ENCODE measurements around the gene ALPK1. TPM values are rescaled to one million over a fixed set of nuclear protein-coding genes. Genes with fewer than 3 reads are reported as not detected.
"Not testable (repeated sequence)": the region's sequence is repeated elsewhere in the genome, so short reads cannot be mapped to it uniquely, and the experiment has no call there.

Gene ALPK1
- total and polyA plus RNA-seq, 2 donors: 11.8 to 34.0 TPM

GRCh38 chr4:112448306-112449132 is 151.3 kb downstream of the ALPK1 start:
- no peak for DNase-seq (ENCODE audit: extremely low spot score)
- WGBS: 60% methylated on average over 8 of the region's 8 CpGs

DNA sequence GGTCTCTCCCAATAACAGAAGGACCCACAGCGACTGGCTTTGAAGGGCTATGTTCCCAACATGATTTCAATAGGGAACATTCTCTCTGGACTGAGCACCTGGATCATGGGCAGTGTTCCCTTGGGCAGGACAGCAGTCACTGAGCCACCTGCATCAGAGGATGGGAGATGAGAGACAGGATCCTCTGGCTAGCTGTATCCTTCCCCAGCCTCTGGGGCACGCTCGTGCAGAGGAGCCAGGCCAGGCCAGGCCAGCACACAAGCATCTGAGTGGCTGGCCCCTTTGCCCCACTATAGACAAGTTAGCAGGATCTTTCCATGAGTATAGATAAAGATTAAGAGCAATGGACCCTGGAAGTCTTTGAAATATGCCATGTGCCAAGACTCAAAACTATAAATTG is 152.5 kb downstream of the ALPK1 start:
- Histone ChIP-seq H3K4me1 (ENCODE audit: insufficient read depth) (no peaks in the 10 kb centered on the region), H3K4me3 (ENCODE audit: low read depth, low read length) (no peak overlapping the region), H3K36me3 (ENCODE audit: insufficient read depth) (no peaks in the 10 kb centered on the region), H3K27ac (ENCODE audit: low read depth) (no peak overlapping the region)
- DNase-seq (ENCODE audit: extremely low spot score): no peak
- WGBS: 91% methylated on average over 3 of the region's 3 CpGs

More at GRCh38 chr4:112448306-112449132, 151.3 kb downstream of the ALPK1 start:
- H3K27ac ChIP-seq (ENCODE audit: low read depth): no peak overlapping the region
- no peak overlapping the region for H3K4me3 ChIP-seq (ENCODE audit: low read depth, low read length)
- H3K36me3 ChIP-seq (ENCODE audit: insufficient read depth): no peaks in the 10 kb centered on the region
- H3K4me1 ChIP-seq (ENCODE audit: insufficient read depth): no peaks in the 10 kb centered on the region

- Histone ChIP-seq H3K27ac (ENCODE audit: low read depth) (no peak overlapping the region), H3K4me3 (ENCODE audit: low read depth, low read length) (no peak overlapping the region), H3K36me3 (ENCODE audit: insufficient read depth) (no peaks in the 10 kb centered on the region), H3K4me1 (ENCODE audit: insufficient read depth) (no peaks in the 10 kb centered on the region)
- WGBS: 77% methylated on average over 4 of the region's 4 CpGs
- no peak for DNase-seq (ENCODE audit: extremely low spot score)
These were observed 153.9 kb downstream of the ALPK1 start for GRCh38 chr4:112451104-112451503.

- Histone ChIP-seq H3K27ac (ENCODE audit: low read depth) (no peak overlapping the region), H3K4me1 (ENCODE audit: insufficient read depth) (no peaks in the 10 kb centered on the region), H3K36me3 (ENCODE audit: insufficient read depth) (no peaks in the 10 kb centered on the region), H3K4me3 (ENCODE audit: low read depth, low read length) (no peak overlapping the region)
- 66% methylated on average over 4 of the region's 4 CpGs for WGBS
- DNase-seq (ENCODE audit: extremely low spot score): no peak
These were observed 154.7 kb downstream of the ALPK1 start for GRCh38 chr4:112451831-112452230.

DNA sequence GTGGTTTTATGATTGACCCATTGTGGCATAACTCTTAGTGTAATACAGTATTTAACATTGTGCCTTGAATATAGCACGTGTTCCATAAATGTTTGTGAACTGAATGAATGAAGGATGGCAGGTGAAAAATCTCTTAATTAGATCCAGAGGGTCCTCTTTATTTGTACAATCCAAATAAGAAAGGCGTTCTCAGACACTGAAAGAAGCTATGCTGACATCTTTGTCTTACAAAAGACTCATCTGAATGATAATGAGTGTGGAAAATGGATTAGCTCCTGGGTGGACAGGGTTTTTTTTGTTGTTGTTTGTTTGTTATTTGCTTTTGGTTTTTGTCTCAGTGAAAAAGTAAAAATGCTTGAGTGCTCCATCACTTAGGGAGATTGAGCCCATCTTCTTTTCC is 156.2 kb downstream of the ALPK1 start:
- Histone ChIP-seq H3K4me1 (ENCODE audit: insufficient read depth) (no peaks in the 10 kb centered on the region), H3K36me3 (ENCODE audit: insufficient read depth) (no peaks in the 10 kb centered on the region), H3K4me3 (ENCODE audit: low read depth, low read length) (no peak overlapping the region), H3K27ac (ENCODE audit: low read depth) (no peak overlapping the region)
- DNase-seq (ENCODE audit: extremely low spot score): no peak
- WGBS: 53% methylated on average over 2 of the region's 2 CpGs

GRCh38 chr4:112472318-112472717 is 175.1 kb downstream of the ALPK1 start:
- no peak for DNase-seq (ENCODE audit: extremely low spot score)
- Histone ChIP-seq H3K27ac (ENCODE audit: low read depth) (no peak overlapping the region), H3K4me1 (ENCODE audit: insufficient read depth) (no peaks in the 10 kb centered on the region)

GRCh38 chr4:112473985-112474384 is 176.8 kb downstream of the ALPK1 start:
- no peaks in the 10 kb centered on the region for H3K36me3 ChIP-seq (ENCODE audit: insufficient read depth)
- no peak for DNase-seq (ENCODE audit: extremely low spot score)
- no peaks in the 10 kb centered on the region for H3K4me1 ChIP-seq (ENCODE audit: insufficient read depth)
- no peak overlapping the region for H3K27ac ChIP-seq (ENCODE audit: low read depth)
- 91% methylated on average over 2 of the region's 2 CpGs for WGBS
- no peak overlapping the region for H3K4me3 ChIP-seq (ENCODE audit: low read depth, low read length)

More at GRCh38 chr4:112472318-112472717, 175.1 kb downstream of the ALPK1 start:
- Histone ChIP-seq H3K36me3 (ENCODE audit: insufficient read depth) (no peaks in the 10 kb centered on the region), H3K4me3 (ENCODE audit: low read depth, low read length) (no peak overlapping the region)

GRCh38 chr4:112485930-112486329 is 188.8 kb downstream of the ALPK1 start:
- no peak for DNase-seq (ENCODE audit: extremely low spot score)
- WGBS: 61% methylated on average over 5 of the region's 5 CpGs
- H3K36me3 ChIP-seq (ENCODE audit: insufficient read depth): no peaks in the 10 kb centered on the region
- no peak overlapping the region for H3K27ac ChIP-seq (ENCODE audit: low read depth)
- no peak overlapping the region for H3K4me3 ChIP-seq (ENCODE audit: low read depth, low read length)
- H3K4me1 ChIP-seq (ENCODE audit: insufficient read depth): no peaks in the 10 kb centered on the region

GRCh38 chr4:112490808-112491207 is 193.6 kb downstream of the ALPK1 start:
- not testable (repeated sequence) for H3K36me3 ChIP-seq (ENCODE audit: insufficient read depth); H3K4me3 ChIP-seq (ENCODE audit: low read depth, low read length); H3K4me1 ChIP-seq (ENCODE audit: insufficient read depth); H3K27ac ChIP-seq (ENCODE audit: low read depth); DNase-seq (ENCODE audit: extremely low spot score)
- WGBS: 83% methylated on average over 3 of the region's 3 CpGs

Other genes with a start within 250 kb of the ALPK1 start
- gene FAM241A, start 151.9 kb upstream of the ALPK1 start, total RNA-seq: 4.7 TPM
- 3.9 TPM for gene FAM241A, start 151.9 kb upstream of the ALPK1 start, polyA plus RNA-seq
- 29.1 TPM for gene AP1AR, start 65.6 kb upstream of the ALPK1 start, total RNA-seq
- gene AP1AR, start 65.6 kb upstream of the ALPK1 start, polyA plus RNA-seq: 21.9 TPM
- 10.1 TPM for gene TIFA, start 11.5 kb upstream of the ALPK1 start, total RNA-seq
- 5.4 TPM for gene TIFA, start 11.5 kb upstream of the ALPK1 start, polyA plus RNA-seq
- not detected for gene NEUROG2, start 218.8 kb downstream of the ALPK1 start, total RNA-seq
- gene NEUROG2, start 218.8 kb downstream of the ALPK1 start, polyA plus RNA-seq: not detected

Data from urinary bladder (tissue), 4 donors.